Activated CD4-positive, alpha-beta T cell treated with anti-CD3 and anti-CD28 coated beads for 4 hours (primary cell): ENCODE results near the gene SSPN.

Experiments
- DNase-seq, 2 donors: peaks; one replicate each; pipeline ENCODE4 v3.0.0-alpha.2; 2020

The SSPN gene

GRCh38 chr12:26268841-26269561 is 73.6 kb downstream of the SSPN start:
- DNase-seq, result no peak

- DNase-seq, result no peak
Observed at GRCh38 chr12:26269562-26270284, 74.3 kb downstream of the SSPN start.

- DNase-seq, result no peak
Observed at GRCh38 chr12:26271024-26271423, 75.7 kb downstream of the SSPN start.

GRCh38 chr12:26271889-26272492 is 76.6 kb downstream of the SSPN start:
- no peak for DNase-seq

- DNase-seq, result no peak
Observed at GRCh38 chr12:26272851-26273250, 77.5 kb downstream of the SSPN start.

- no peak for DNase-seq
Observed at GRCh38 chr12:26273811-26274210, 78.4 kb downstream of the SSPN start.

GRCh38 chr12:26274441-26275312 is 79.3 kb downstream of the SSPN start:
- peak in 1 of 2 donors; percentile 9 for DNase-seq

- no peak for DNase-seq
Observed at GRCh38 chr12:26275313-26276131, 80.1 kb downstream of the SSPN start.

GRCh38 chr12:26276709-26277108 is 81.3 kb downstream of the SSPN start:
- no peak for DNase-seq

GRCh38 chr12:26277506-26278246 is 82.3 kb downstream of the SSPN start:
- DNase-seq, result no peak

GRCh38 chr12:26278266-26278665 is 82.9 kb downstream of the SSPN start:
- no peak for DNase-seq

- DNase-seq, result no peak
Observed at GRCh38 chr12:26278666-26279065, 83.3 kb downstream of the SSPN start.

- no peak for DNase-seq
Observed at GRCh38 chr12:26279091-26279490, 83.7 kb downstream of the SSPN start.

- no peak for DNase-seq
Observed at GRCh38 chr12:26279908-26280307, 84.5 kb downstream of the SSPN start.

GRCh38 chr12:26280869-26281268 is 85.5 kb downstream of the SSPN start:
- DNase-seq, result no peak

- no peak for DNase-seq
Observed at GRCh38 chr12:26281320-26281719, 85.9 kb downstream of the SSPN start.

GRCh38 chr12:26282339-26282940 is 87.1 kb downstream of the SSPN start:
- no peak for DNase-seq

GRCh38 chr12:26283046-26283445 is 87.7 kb downstream of the SSPN start:
- DNase-seq, result no peak

GRCh38 chr12:26283617-26284016 is 88.2 kb downstream of the SSPN start:
- DNase-seq, result no peak

- DNase-seq, result no peak
Observed at GRCh38 chr12:26285401-26285800, 90.0 kb downstream of the SSPN start.

- DNase-seq, result no peak
Observed at GRCh38 chr12:26286186-26286585, 90.8 kb downstream of the SSPN start.
